Measurements from ENCODE around the gene MAGI1. TPM values are rescaled to one million over a fixed set of nuclear protein-coding genes. Genes with fewer than 3 reads are reported as not detected.

The MAGI1 gene
- total RNA-seq, 1 donor from 2014 or later = 21.9 TPM

GRCh38 chr3:65591313-65591712 lies 447.4 kb downstream of the MAGI1 start:
- Mint-ChIP-seq H3K36me3 (ENCODE audit: unreplicated experiment) (no peaks in the 10 kb centered on the region), H3K4me3 (ENCODE audit: unreplicated experiment) (no peak overlapping the region), H3K9me3 (ENCODE audit: unreplicated experiment) (no peaks in the 10 kb centered on the region), H3K27me3 (ENCODE audit: unreplicated experiment) (no peaks in the 10 kb centered on the region), H3K4me1 (ENCODE audit: unreplicated experiment) (peaks cover 4% of the 10 kb centered on the region), H3K27ac (ENCODE audit: unreplicated experiment) (no peak overlapping the region)
- no peak for TF ChIP-seq CTCF (IDR thresholded peaks at IDR 0.05)
- no peak for DNase-seq (ENCODE audit: extremely low spot score, unreplicated experiment)

- no peaks in the 10 kb centered on the region for H3K36me3 Mint-ChIP-seq (ENCODE audit: unreplicated experiment)
- no peak overlapping the region for H3K4me3 Mint-ChIP-seq (ENCODE audit: unreplicated experiment)
- no peaks in the 10 kb centered on the region for H3K9me3 Mint-ChIP-seq (ENCODE audit: unreplicated experiment)
- no peak for TF ChIP-seq CTCF (IDR thresholded peaks at IDR 0.05)
- no peak overlapping the region for H3K27ac Mint-ChIP-seq (ENCODE audit: unreplicated experiment)
- H3K4me1 Mint-ChIP-seq (ENCODE audit: unreplicated experiment) = peaks cover 2% of the 10 kb centered on the region
- no peak for DNase-seq (ENCODE audit: extremely low spot score, unreplicated experiment)
- H3K27me3 Mint-ChIP-seq (ENCODE audit: unreplicated experiment) = no peaks in the 10 kb centered on the region
These were observed 449.8 kb downstream of the MAGI1 start for GRCh38 chr3:65588884-65589283.

- DNase-seq (ENCODE audit: extremely low spot score, unreplicated experiment) = no peak
- no peaks in the 10 kb centered on the region for H3K9me3 Mint-ChIP-seq (ENCODE audit: unreplicated experiment)
- no peak overlapping the region for H3K4me3 Mint-ChIP-seq (ENCODE audit: unreplicated experiment)
- TF ChIP-seq CTCF (IDR thresholded peaks at IDR 0.05) = no peak
- no peak overlapping the region for H3K27ac Mint-ChIP-seq (ENCODE audit: unreplicated experiment)
- H3K36me3 Mint-ChIP-seq (ENCODE audit: unreplicated experiment) = no peaks in the 10 kb centered on the region
- no peaks in the 10 kb centered on the region for H3K27me3 Mint-ChIP-seq (ENCODE audit: unreplicated experiment)
- H3K4me1 Mint-ChIP-seq (ENCODE audit: unreplicated experiment) = peaks cover 12% of the 10 kb centered on the region
These were observed 450.9 kb downstream of the MAGI1 start for GRCh38 chr3:65587650-65588439.

- H3K4me1 Mint-ChIP-seq (ENCODE audit: unreplicated experiment) = peaks cover 21% of the 10 kb centered on the region
These were observed 453.8 kb downstream of the MAGI1 start for GRCh38 chr3:65584913-65585312.

More at GRCh38 chr3:65584913-65585312, 453.8 kb downstream of the MAGI1 start:
- TF ChIP-seq CTCF (IDR thresholded peaks at IDR 0.05) = no peak
- Mint-ChIP-seq H3K27ac (ENCODE audit: unreplicated experiment) (no peak overlapping the region), H3K36me3 (ENCODE audit: unreplicated experiment) (no peaks in the 10 kb centered on the region), H3K27me3 (ENCODE audit: unreplicated experiment) (no peaks in the 10 kb centered on the region), H3K9me3 (ENCODE audit: unreplicated experiment) (peaks cover 6% of the 10 kb centered on the region), H3K4me3 (ENCODE audit: unreplicated experiment) (no peak overlapping the region)
- DNase-seq (ENCODE audit: extremely low spot score, unreplicated experiment) = no peak

Data from osteocyte (in vitro differentiated cells).